Right lobe of liver (tissue), 4 donors: Measurements from ENCODE around the gene TRIM52.

Source experiments
- CTCF ChIP-seq, 4 donors: fragments of 200-600 bp in 3 of 4; fragments of 450-650 bp in 1 of 4; IDR thresholded peaks; one replicate each; pipeline versions ENCODE4 v1.5.1 to v1.8.0; 2016 to 2022; ENCODE audit warnings: antibody characterized with exemption in 4 of 4, mild to moderate bottlenecking in 2 of 4
- POLR2A ChIP-seq: fragments of 450-650 bp; IDR thresholded peaks from one replicate; pipeline ENCODE4 v1.6.1; 2017; ENCODE audit warnings: antibody characterized with exemption, mild to moderate bottlenecking
- donor health status: DM: no; HTN: no; CAD: no.
- donor health status: DM: no; HTN: no; CAD: no.
- donor health status: DM: no; HTN: yes; CAD: no.

DNA sequence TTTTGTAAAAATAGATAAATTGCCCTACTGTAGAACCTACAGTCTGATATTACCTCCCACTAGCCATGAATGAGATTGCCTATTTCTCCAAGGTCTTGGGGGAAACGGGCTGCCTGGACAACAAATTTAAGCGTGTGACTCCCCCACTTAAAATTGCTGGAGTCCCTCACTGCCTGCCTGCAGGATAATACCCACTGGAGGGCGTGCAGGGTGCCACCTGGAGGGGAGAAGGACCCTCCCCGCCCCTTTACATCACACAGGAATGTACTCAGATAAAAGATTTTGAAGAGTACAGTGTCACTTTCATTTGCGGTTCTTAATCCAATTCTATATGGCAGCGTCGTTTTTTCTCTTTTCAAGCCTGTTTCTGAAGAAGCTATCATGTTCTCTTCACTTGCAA, 49.7 kb downstream of the TRIM52 start:
- TF ChIP-seq CTCF (IDR thresholded peaks at IDR 0.05) (no peak), POLR2A (no peak)
